HUDEP-2 (cell line): ENCODE data around the gene PDE8A.

Experiments
- DNase-seq, 76 experiments: peaks; one replicate each; lab custom pipeline; 2025; ENCODE audit not compliant: unreplicated experiment in 76 of 76; lab: John Stamatoyannopoulos, UW

Gene PDE8A, protein sequence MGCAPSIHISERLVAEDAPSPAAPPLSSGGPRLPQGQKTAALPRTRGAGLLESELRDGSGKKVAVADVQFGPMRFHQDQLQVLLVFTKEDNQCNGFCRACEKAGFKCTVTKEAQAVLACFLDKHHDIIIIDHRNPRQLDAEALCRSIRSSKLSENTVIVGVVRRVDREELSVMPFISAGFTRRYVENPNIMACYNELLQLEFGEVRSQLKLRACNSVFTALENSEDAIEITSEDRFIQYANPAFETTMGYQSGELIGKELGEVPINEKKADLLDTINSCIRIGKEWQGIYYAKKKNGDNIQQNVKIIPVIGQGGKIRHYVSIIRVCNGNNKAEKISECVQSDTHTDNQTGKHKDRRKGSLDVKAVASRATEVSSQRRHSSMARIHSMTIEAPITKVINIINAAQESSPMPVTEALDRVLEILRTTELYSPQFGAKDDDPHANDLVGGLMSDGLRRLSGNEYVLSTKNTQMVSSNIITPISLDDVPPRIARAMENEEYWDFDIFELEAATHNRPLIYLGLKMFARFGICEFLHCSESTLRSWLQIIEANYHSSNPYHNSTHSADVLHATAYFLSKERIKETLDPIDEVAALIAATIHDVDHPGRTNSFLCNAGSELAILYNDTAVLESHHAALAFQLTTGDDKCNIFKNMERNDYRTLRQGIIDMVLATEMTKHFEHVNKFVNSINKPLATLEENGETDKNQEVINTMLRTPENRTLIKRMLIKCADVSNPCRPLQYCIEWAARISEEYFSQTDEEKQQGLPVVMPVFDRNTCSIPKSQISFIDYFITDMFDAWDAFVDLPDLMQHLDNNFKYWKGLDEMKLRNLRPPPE

DNA sequence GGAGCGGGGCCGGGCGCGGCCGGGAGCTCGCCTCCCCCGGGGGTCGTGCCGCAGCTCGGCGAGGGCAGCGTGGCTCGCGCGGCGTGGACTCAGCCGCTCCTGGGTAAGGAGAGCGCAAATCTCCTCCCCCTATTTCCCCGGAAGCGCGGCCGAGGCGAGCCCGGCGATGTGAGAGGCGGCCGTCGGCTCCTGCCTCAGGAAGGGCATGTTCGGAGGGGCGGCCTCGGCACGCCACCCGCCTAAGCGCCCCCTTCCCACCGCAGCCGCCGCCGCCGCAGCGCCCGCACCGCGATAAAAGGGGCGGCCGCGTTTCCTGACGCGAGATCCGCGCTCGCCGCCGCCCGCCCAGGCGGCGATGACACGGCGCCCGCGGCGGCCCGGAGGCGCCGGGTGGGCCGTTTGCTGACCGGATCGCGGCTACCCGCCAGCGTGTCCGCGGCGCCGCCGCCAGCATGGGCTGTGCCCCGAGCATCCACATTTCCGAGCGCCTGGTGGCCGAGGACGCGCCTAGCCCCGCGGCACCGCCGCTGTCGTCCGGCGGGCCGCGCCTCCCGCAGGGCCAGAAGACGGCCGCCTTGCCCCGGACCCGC, at the start of gene PDE8A:
Gene PDE8A, plus strand, starts transcription at position 146 of the 590 bp plus-strand sequence. Its CDS starts 307 bp downstream, at position 453.
- peak in 17 of 76 experiments; percentile 3 to 58 (median 33) for DNase-seq

DNA sequence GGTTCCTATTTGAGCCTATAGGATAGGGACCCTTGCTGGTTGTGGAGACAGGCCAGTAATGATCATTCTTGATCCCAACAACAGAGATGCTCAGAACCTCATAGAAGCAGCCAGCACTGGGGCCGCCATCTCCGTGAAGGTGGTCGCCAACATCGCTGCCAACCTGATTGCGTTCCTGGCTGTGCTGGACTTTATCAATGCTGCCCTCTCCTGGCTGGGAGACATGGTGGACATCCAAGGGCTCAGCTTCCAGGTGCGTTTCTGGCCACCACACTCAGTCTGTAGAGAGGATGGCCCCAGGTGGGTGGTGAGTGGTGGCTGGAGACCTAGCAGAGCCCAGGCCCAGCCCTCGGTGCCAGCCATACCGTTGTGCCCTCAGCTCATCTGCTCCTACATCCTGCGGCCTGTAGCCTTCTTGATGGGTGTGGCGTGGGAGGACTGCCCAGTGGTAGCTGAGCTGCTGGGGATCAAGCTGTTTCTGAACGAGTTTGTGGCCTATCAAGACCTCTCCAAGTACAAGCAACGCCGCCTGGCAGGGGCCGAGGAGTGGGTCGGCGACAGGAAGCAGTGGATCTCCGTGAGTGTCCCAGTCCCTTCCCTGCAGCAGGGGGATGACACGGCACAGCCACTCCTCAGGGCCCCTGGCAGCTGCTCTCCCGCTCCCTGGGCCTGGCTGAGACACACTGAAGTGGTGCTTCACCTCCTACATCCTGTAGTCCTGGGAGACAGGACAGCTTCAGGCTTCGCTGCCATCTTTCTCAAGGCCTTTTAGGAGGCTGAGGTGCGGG, 46.5 kb upstream of the PDE8A start:
- DNase-seq: no peak

DNA sequence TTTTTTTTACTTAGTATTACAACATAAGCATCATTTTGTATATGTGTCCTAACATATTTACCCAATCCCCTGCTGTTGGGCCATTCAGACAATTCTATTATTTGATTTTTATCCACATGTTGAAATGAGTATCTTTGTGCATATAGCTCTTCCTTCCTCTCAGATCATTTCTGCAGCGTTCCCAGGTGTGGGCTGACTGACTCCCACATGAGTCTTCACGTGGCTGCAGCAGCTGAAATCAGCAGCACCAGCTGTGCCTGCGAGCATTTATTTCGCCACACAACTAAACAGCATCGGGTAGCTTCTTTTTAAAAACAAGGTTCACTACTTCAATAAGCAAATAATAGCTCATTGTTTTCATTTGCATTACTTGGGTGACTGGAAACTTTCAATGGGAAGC, 44.5 kb upstream of the PDE8A start:
- no peak for DNase-seq

DNA sequence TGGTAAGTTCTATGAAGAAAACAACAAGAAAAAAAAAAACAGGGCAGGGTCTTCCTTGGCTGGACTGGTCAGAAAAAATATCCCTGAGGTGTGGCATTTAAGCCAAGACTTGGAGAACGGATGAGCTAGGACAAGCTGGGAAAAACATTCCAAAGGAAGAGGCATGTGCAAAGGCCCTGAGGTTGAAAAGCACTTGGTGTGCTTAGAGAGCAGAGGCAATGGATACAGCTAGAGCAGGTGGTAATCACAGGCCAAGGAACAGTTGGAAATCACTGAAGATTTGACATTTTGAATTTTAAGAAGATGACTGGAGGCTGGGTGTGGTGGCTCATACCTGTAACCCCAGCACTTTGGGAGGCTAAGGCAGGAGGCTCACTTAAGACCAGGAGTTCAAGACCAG, 42.9 kb upstream of the PDE8A start:
- DNase-seq: no peak

DNA sequence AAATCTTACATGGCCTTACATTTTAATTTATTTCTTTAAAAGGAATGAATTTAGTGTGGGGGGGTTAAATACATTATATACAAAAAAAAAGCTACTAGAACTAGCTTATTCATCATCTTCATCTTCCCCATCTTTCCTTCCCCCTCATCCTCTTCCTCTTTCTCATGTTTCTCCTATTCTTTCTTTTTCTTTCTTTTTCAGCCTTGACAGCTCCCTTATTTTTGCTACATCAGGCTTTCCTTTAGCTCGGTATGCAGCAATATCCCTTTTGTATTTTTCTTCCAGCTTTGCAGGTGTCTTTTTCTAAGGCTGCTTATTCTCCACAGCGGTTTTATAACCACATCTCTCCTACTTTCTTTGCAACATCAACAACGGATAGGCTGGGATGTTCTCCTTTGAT, 41.3 kb upstream of the PDE8A start:
- no peak for DNase-seq

DNA sequence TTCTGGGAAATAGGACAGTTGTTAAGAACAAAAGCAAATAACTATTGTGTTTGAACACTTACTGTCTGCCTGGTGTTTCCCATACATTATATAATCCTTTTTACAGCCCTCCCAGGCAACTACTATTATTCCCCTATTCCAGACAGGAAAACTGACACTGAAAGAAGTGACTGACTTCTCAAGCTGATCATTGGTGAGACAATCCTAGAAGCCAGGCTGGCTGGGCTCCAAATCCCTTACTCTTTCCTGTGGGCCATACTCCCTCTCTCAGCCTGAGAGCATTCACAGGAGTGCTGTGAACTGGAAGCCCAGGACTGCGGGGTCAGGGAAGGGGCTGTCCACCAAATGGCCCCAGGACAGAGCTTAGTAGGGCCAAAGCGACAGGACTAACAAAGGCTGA, 39.2 kb upstream of the PDE8A start:
- no peak for DNase-seq

DNA sequence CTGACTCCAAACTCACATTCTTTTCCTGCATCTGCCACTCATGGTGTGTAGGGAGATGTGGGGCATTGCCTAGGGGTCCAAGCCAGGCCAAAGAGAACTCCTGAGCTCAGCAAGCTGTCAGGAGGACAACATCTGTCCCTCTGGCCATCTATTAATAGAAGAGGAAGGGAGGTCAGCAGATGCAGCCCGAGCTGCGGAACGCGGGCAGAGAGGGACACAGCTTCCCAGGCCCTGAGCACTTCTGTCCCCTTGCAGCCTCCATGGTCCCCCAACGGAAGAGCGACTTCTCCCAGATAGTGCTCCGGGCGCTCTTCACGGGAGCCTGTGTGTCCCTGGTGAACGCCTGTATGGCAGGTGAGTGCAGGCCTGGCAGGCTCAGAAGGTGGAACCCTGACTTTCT, 37.3 kb upstream of the PDE8A start:
- no peak for DNase-seq

DNA sequence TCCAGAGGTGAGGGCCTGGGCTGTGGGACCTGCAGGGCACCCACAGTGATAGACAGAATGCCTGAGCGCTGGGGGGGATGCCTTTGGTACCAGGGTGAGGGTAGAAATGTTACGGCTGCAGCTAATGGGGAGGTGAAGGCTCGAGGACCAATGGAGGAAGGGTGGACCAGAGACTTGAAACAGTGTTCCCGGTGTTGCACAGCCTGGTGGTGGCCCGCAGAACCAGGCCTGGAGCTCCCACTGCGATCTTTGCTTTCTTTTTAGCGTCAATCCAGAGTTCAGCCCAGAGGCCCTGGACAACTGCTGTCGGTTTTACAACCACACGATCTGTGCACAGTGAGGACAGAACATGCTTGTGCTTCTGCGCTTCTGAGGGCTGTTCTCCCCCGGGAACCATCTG, 36.8 kb upstream of the PDE8A start:
- no peak for DNase-seq

DNA sequence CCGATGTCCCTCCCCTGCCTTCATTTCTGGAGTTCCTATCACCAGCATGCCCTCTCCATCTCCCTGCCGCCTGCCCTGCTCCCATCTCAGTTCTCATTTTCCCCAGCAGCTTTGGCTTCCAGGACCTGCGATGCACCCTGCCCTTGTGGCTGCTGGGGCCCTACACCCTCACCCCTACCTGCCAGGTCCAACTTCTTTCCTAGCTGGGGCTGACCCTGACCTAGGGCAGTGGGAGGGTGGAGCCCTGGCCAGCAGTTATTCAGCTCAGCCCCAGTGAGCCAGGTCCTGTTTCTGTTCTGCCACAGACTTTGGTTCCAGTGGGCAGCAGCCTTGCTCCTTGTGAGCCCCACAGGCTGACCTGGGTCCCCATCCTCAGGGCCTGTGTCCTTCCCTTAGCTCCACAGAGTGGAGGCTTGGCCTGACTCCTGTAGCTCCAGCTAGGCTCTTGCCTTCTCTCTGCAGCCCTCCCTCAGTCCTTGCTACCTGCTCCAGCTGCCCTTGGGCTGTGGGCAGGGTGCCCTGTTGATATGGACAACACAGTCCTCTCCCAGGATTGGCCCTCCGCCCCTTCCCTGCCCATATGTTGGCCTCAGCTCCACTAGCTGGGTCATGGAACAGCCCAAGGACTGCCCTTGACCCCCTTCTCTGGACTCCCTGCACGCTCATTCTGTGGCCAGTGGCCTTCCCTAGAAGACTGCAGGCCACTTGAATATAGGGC, 34.7 kb upstream of the PDE8A start:
- no peak for DNase-seq

DNA sequence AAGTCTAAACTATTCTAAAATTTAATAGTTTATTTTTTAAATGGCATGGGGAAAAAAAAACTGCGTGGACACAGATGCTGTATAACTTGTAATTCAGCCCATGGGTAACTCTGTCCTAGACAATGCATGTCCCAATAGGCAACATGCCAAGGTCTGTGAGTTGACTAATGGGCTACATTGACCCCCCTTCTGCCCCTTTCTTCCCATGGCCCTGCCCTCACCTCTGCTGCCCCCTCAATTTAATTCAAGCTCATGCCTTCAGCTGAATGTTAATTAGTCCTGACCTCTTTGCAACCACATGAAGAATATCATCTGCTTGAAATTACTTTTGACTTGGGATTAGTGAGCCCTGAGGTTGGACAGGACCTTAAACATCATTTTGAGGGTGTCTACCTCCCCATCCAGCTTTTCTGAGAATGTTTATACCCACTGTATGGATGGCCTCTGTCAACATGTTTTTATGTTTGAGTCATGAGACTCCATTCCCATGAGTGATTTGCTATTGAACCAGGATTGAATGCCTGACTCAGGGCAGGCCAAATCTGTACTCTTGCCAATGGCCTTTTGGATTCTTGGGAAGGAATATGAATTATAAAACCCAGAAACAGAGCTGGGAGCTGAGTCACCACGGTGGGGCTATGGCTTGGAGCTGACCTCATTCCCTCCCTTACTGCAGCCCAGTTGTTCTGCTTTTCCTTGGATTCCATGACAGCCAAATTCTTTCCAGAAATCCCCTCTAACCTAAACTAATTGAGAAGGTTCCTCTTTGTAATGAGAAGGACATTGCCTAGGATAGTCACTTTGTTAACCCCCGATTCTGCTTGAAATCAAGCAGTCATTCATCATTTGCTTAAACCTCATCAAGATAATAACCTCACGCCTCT, 33.5 kb upstream of the PDE8A start:
- no peak for DNase-seq

DNA sequence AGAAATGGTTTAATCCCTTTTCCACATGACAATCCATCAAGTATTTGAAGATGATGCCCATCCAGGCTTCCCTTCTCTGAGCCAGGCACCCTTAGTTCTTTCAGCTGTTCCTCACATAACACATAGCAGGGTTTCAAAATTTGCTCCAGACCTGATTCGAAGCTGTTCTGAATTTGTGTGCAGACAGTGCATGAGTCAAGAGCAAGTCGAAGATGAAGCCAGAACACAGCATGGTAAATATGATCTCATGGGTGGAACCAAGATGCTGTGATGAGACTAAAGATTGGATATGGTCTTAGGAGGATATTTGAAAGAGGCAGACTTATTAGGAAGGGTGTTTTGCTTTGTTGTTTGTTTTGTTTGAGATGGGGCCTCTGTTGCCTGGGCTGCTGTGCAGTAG, 32.6 kb upstream of the PDE8A start:
- DNase-seq: no peak

DNA sequence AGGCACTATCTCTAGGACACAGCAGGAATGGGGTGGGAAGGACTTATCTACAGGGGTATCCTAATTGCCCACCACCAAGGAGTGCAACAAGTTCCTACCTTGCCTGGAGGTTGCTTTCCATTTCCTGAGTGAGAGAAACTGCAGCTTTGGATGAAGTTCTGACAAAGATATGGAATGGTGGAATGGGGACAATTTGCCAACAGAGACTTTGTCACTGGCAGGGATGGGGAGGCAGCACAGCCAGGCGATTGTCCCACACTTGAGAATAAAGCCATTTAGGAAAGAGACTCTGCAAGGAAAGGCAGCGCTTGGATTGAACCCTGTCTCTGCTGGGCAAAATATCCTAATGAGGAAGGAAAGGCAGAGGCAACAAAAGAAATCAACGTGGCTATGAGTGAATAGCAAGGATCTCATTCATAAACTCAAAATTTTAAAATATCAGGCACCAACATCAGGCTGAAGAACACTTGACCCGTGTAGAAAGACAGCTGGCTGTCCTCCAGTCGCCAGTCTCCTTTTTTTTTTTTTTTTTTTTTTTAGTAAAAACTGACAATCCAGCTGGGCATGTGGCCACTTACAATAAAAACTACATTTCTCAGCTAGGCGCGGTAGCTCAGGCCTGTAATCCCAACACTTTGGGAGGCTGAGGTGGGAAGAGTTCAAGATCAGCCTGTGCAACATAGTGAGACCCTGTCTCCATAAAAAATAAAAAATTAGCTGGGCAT, 31.6 kb upstream of the PDE8A start:
- DNase-seq: peak in 37 of 76 experiments; percentile 11 to 76 (median 50)

DNA sequence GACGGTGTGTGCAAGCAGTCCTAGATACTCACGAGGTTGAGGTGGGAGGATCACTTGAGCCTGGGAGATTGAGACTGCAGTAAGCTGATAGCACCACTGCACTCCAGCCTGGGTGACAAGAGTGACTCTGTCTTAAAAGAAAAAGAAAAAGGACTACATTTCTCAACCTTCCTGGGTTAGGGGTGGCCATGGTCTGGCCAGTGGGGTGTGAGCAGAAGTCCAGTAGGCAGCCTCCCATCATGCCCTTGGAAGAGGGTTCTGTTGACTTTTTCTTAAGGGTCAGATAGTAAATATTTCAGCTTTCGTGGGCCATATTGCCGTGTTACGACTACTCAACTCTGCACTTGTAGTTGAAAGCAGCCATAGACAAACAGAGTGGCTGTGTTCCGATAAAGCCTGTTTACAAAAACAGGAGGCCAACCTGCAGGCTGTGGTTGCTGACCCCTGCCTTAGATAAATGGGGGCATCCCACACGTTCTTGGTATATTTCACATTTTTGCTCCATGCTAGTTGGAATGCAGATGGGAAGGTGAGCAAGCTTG, 31.0 kb upstream of the PDE8A start:
- peak in 70 of 76 experiments; percentile 17 to 86 (median 62) for DNase-seq

DNA sequence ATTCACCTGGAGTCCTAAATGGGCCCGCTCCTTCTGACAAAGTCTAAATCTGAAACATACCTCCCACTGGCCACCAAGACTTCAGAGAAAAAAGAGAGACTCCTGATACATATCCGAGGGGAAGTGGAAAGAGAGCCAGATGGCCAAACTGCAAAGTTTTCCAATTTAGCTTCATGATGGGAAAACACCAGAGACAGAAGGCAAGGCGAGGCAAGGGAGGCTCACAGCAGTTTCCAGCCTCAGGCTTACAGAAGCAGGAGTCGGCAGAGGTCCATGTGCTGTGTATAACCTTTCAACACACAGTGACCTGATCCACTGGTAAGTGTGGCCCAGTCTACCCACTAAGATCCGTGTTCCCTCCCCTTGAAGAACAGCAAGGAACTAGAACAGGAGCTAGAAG, 29.9 kb upstream of the PDE8A start:
- DNase-seq: no peak

DNA sequence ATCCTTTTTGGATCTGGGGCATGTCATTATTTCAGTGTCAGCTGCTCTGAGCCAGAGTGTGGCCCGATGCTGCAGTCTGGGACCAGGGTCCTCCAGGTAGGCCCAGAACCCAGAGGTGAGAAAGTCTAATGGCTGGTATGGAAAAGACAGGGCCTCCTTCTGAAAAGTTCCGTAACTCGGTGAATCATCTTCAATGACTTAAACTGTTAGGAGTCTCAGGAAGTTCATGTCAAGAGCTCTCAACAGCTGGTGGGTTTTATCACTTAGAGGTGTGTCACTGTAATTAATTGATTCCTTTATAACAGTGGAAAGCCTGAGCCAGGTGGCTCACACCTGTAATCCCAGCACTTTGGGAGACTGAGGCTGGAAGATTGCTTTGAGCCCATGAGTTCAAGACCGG, 28.5 kb upstream of the PDE8A start:
- DNase-seq: no peak

DNA sequence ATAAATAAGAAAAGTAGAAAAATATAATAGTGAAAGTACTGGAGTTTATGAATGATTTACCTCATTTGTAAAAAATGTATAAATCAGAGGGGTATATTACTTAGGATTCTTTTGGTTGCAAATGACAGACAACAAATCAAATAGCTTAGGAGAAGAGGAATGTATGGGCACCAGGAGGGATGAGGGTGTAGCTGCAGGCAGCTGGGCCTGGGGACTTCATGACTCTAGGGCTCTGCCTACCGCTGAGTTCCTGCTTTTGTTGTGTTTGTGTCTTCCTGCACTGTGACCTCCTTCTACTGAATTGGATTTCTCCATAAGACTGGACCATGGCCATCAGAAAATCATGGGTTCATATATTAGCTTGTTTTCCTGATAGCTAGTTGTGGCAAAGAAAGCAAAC, 27.9 kb upstream of the PDE8A start:
- DNase-seq: no peak

DNA sequence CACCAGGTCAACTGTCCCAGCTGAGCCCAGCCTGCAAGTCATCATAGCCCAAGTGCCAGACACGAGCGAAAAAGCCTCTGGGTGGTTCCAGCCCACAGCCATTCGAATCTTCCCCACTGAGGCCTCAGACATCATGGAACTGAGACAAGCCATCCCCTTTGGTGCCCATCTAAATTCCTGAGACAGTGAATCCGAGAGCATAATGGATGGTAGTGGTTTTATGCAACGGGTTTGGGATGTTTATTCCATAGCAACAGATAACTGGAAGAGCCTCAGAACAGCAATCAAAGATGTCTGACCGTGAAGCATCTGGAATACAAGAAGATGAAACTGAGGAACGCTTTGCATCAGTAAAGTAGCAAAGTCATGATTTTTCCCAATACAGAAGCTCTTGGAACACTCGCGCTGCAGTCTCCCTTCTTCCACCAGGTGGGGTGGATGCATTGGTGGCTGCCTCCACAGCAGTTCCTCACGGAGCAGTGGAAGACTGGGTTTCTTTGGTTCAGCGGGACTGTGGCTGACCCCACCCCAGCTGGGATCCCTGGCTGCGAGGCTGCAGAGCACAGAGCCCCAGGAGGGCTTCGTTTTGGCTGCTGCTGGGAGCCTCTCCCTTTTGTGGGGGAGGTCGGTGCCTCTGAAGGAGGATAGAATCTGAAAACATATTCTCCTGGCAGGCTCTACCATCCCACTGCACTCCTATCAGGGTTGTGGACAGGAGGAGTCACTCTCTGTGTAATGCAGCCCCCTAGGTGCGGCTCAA, 26.4 kb upstream of the PDE8A start:
- DNase-seq: peak in 21 of 76 experiments; percentile 1 to 23 (median 12)
